SK-N-SH (cell line): ENCODE data around the gene SGTB. TPM values are rescaled to one million over a fixed set of nuclear protein-coding genes. Genes with fewer than 3 reads are reported as not detected.

Experiments used
- CTCF ChIA-PET: fragments of 300-600, 350-600 bp; formaldehyde crosslinking; extraction: SDS; loops from one replicate; lab custom pipeline; 2021; lab: Yijun Ruan, JAX
- POLR2A ChIA-PET: fragments of 350-600 bp; sonication (Branson Sonifier 250); formaldehyde crosslinking; extraction: SDS; loops from one replicate; lab custom pipeline; 2020; ENCODE audit warnings: antibody characterized with exemption, inconsistent platforms; lab: Yijun Ruan, JAX
- DNase-seq: peaks from one replicate; pipeline ENCODE4 v3.0.0; 2012
- H2AFZ ChIP-seq: fragments of 200-600 bp; sonication (generic); 2 replicates; pipeline ENCODE4 v1.8.1; 2016; ENCODE audit warnings: antibody characterized with exemption, mild to moderate bottlenecking, low read depth
- H3F3A ChIP-seq: fragments of 200-600 bp; sonication (generic); replicated peaks from 2 replicates; pipeline ENCODE3; 2016; ENCODE audit warnings: antibody characterized with exemption, mild to moderate bottlenecking; ENCODE audit not compliant: insufficient read depth
- H3K27ac ChIP-seq, 2 experiments: fragments of 200-500 bp in 1 of 2; fragments of 200-600 bp in 1 of 2; sonication (Bioruptor generic) in 1 of 2; sonication (generic), shearing (Covaris generic) in 1 of 2; 2 replicates each; pipeline versions ENCODE4 v1.5.1 to v1.6.1; 2014 to 2016; ENCODE audit warnings: low read depth in 2 of 2, inconsistent platforms in 1 of 2, low read length in 1 of 2, mild to moderate bottlenecking in 1 of 2, mixed read lengths in 1 of 2
- H3K27me3 ChIP-seq: fragments of 200-600 bp; sonication (generic), shearing (Covaris generic); 2 replicates; pipeline ENCODE4 v1.6.1; 2016; ENCODE audit warnings: mixed run types; ENCODE audit not compliant: insufficient read depth
- H3K36me3 ChIP-seq, 2 experiments: fragments of 200-500 bp in 1 of 2; fragments of 200-600 bp in 1 of 2; sonication (Bioruptor generic) in 1 of 2; sonication (generic) in 1 of 2; replicated peaks in 1 of 2; 2 replicates each; pipeline versions ENCODE3 to v1.5.1; 2014 to 2016; ENCODE audit warnings: low read length in 1 of 2, mild to moderate bottlenecking in 1 of 2; ENCODE audit not compliant: insufficient read depth in 2 of 2, control insufficient read depth in 1 of 2
- H3K4me1 ChIP-seq, 2 experiments: fragments of 200-500 bp in 1 of 2; fragments of 200-600 bp in 1 of 2; sonication (Bioruptor generic) in 1 of 2; sonication (generic), shearing (Covaris generic) in 1 of 2; 2 replicates each; pipeline versions ENCODE4 v1.5.1 to v1.6.1; 2014 to 2016; ENCODE audit warnings: low read depth in 1 of 2, low read length in 1 of 2, mixed run types in 1 of 2; ENCODE audit not compliant: insufficient read depth in 2 of 2, control insufficient read depth in 1 of 2
- H3K4me2 ChIP-seq: fragments of 200-600 bp; sonication (generic), shearing (Covaris generic); 2 replicates; pipeline ENCODE4 v1.6.1; 2017; ENCODE audit warnings: mixed run types
- H3K4me3 ChIP-seq, 2 experiments: fragments of 200-500 bp in 1 of 2; fragments of 200-600 bp in 1 of 2; sonication (Bioruptor generic) in 1 of 2; sonication (generic), shearing (Covaris generic) in 1 of 2; 2 replicates each; pipeline versions ENCODE4 v1.5.1 to v1.8.1; 2014 to 2016; ENCODE audit warnings: low read depth in 2 of 2, inconsistent platforms in 1 of 2, low read length in 1 of 2, mild to moderate bottlenecking in 1 of 2, mixed read lengths in 1 of 2, moderate library complexity in 1 of 2
- H3K79me2 ChIP-seq: fragments of 200-600 bp; sonication (generic); 2 replicates; pipeline ENCODE4 v1.8.1; 2017; ENCODE audit warnings: mild to moderate bottlenecking; ENCODE audit not compliant: insufficient read depth
- H3K9ac ChIP-seq: fragments of 200-600 bp; sonication (generic); 2 replicates; pipeline ENCODE4 v1.6.1; 2017; ENCODE audit warnings: mixed run types
- H3K9me2 ChIP-seq: fragments of 200-600 bp; sonication (generic); 2 replicates; pipeline ENCODE4 v1.6.1; 2017; ENCODE audit warnings: mixed run types
- H3K9me3 ChIP-seq: fragments of 200-600 bp; sonication (generic); 2 replicates; pipeline ENCODE4 v1.6.1; 2017; ENCODE audit warnings: mixed run types, mild to moderate bottlenecking, moderate library complexity
- H4K20me1 ChIP-seq: fragments of 200-600 bp; sonication (generic); 2 replicates; pipeline ENCODE4 v1.6.1; 2017; ENCODE audit warnings: mild to moderate bottlenecking, mixed run types; ENCODE audit not compliant: insufficient read depth
- ELF1 ChIP-seq: IDR thresholded peaks from 2 replicates; pipeline ENCODE4 v1.4.0; 2012
- FOSL2 ChIP-seq: IDR thresholded peaks from 2 replicates; pipeline ENCODE4 v1.4.0; 2012; ENCODE audit warnings: low read depth, mild to moderate bottlenecking, moderate library complexity, borderline replicate concordance
- GATA2 ChIP-seq: sonication (generic); formaldehyde crosslinking; IDR thresholded peaks from 2 replicates; pipeline ENCODE4 v1.5.0; 2020; ENCODE audit warnings: mild to moderate bottlenecking, missing genetic modification reagents
- MXI1 ChIP-seq: IDR thresholded peaks from 2 replicates; pipeline ENCODE4 v1.6.1; 2012; ENCODE audit warnings: mild to moderate bottlenecking, low read depth, low read length, improper control_type of control experiment
- POLR2AphosphoS5 ChIP-seq: IDR thresholded peaks from 2 replicates; pipeline ENCODE4 v1.6.1; 2012; ENCODE audit warnings: low read depth, low read length
- RAD21 ChIP-seq: IDR thresholded peaks from 2 replicates; pipeline ENCODE4 v1.6.1; 2012; ENCODE audit warnings: mild to moderate bottlenecking, low read length
- RCOR1 ChIP-seq: fragments of 150-350 bp; IDR thresholded peaks from 2 replicates; pipeline ENCODE4 v1.6.1; 2017; ENCODE audit warnings: antibody characterized with exemption, low read length
- SMC3 ChIP-seq: IDR thresholded peaks from 2 replicates; pipeline ENCODE4 v1.6.1; 2012; ENCODE audit warnings: low read depth, low read length, improper control_type of control experiment
- TAF1 ChIP-seq: IDR thresholded peaks from 2 replicates; pipeline ENCODE4 v1.6.1; 2012; ENCODE audit warnings: low read depth, mild to moderate bottlenecking, low read length, moderate library complexity, borderline replicate concordance
- TEAD4 ChIP-seq: IDR thresholded peaks from 2 replicates; pipeline ENCODE4 v1.4.0; 2012; ENCODE audit warnings: mild to moderate bottlenecking, borderline replicate concordance; ENCODE audit not compliant: insufficient read depth
- WGBS: methylation state at CpG from one replicate; pipeline ENCODE4 v1.1.6; 2017; ENCODE audit warnings: low lambda C conversion rate; 5-methylcytosine and 5-hydroxymethylcytosine counted together
- polyA plus RNA-seq, 3 experiments: library from polyadenylated mRNA; depleted of rRNA; stranded (reverse); fragments of >200 nt; gene quantifications; 2 replicates each; pipeline ENCODE4 v1.2.3, GENCODE V29; 2012
- TF ChIP-seq, protein P1 (sequence below): IDR thresholded peaks from 2 replicates; pipeline ENCODE4 v1.4.0; 2012; ENCODE audit warnings: low read depth, borderline replicate concordance
- TF ChIP-seq, protein P2 (sequence below): fragments of 200-600 bp; sonication (generic); IDR thresholded peaks from 2 replicates; pipeline ENCODE4 v1.6.1; 2017; ENCODE audit warnings: antibody characterized with exemption, mild to moderate bottlenecking, moderate library complexity
- TF ChIP-seq, protein P3 (sequence below): IDR thresholded peaks from 2 replicates; pipeline ENCODE4; 2012
- TF ChIP-seq, protein P4 (sequence below): IDR thresholded peaks from 2 replicates; pipeline ENCODE4 v1.4.0; 2012; ENCODE audit warnings: low read depth
- TF ChIP-seq, protein P5 (sequence below): fragments of 150-350 bp; IDR thresholded peaks from 2 replicates; pipeline ENCODE4 v1.6.1; 2016; ENCODE audit warnings: mild to moderate bottlenecking, low read depth, low read length

SGTB gene
- polyA plus RNA-seq, 1 of the 3 experiments (the other 2 are of a cell fraction), result 3.5 TPM

DNA sequence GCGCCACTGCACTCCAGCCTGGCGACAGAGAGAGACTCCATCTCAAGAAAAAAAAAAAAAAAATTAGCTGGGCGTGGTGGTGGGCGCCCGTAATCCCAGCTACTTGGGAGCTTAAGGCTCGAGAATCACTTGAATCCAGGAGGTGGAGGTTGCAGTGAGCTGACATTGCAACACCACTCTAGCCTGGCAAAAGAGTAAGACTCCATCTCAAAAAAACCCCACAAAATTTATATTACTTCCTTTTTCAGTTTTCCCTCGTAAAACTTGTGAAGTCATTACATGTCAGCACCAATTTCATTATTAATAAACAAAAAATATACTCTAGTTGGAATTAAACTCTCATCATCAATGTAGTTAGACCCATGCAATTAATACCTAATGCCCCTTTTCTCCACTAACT lies 53.2 kb downstream of the SGTB start:
- Histone ChIP-seq H3K27ac (no peak overlapping the region), H3K79me2 (no peaks in the 10 kb centered on the region), H3K27me3 (no peaks in the 10 kb centered on the region), H3F3A (no peaks in the 10 kb centered on the region)
- DNase-seq, result no peak
- TF ChIP-seq TEAD4 (no peak), FOSL2 (no peak), MXI1 (no peak), GATA2 (CRISPR knock-in tag) (no peak), RAD21 (no peak), SMC3 (no peak), ELF1 (no peak), POLR2AphosphoS5 (no peak), TAF1 (no peak), RCOR1 (no peak)
- TF ChIP-seq, protein P1, sequence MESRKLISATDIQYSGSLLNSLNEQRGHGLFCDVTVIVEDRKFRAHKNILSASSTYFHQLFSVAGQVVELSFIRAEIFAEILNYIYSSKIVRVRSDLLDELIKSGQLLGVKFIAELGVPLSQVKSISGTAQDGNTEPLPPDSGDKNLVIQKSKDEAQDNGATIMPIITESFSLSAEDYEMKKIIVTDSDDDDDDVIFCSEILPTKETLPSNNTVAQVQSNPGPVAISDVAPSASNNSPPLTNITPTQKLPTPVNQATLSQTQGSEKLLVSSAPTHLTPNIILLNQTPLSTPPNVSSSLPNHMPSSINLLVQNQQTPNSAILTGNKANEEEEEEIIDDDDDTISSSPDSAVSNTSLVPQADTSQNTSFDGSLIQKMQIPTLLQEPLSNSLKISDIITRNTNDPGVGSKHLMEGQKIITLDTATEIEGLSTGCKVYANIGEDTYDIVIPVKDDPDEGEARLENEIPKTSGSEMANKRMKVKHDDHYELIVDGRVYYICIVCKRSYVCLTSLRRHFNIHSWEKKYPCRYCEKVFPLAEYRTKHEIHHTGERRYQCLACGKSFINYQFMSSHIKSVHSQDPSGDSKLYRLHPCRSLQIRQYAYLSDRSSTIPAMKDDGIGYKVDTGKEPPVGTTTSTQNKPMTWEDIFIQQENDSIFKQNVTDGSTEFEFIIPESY, result no peak
- TF ChIP-seq, protein P2, sequence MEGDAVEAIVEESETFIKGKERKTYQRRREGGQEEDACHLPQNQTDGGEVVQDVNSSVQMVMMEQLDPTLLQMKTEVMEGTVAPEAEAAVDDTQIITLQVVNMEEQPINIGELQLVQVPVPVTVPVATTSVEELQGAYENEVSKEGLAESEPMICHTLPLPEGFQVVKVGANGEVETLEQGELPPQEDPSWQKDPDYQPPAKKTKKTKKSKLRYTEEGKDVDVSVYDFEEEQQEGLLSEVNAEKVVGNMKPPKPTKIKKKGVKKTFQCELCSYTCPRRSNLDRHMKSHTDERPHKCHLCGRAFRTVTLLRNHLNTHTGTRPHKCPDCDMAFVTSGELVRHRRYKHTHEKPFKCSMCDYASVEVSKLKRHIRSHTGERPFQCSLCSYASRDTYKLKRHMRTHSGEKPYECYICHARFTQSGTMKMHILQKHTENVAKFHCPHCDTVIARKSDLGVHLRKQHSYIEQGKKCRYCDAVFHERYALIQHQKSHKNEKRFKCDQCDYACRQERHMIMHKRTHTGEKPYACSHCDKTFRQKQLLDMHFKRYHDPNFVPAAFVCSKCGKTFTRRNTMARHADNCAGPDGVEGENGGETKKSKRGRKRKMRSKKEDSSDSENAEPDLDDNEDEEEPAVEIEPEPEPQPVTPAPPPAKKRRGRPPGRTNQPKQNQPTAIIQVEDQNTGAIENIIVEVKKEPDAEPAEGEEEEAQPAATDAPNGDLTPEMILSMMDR, result no peak
- TF ChIP-seq, protein P3, sequence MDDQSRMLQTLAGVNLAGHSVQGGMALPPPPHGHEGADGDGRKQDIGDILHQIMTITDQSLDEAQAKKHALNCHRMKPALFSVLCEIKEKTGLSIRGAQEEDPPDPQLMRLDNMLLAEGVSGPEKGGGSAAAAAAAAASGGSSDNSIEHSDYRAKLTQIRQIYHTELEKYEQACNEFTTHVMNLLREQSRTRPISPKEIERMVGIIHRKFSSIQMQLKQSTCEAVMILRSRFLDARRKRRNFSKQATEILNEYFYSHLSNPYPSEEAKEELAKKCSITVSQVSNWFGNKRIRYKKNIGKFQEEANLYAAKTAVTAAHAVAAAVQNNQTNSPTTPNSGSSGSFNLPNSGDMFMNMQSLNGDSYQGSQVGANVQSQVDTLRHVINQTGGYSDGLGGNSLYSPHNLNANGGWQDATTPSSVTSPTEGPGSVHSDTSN, result no peak
- TF ChIP-seq, protein P4, sequence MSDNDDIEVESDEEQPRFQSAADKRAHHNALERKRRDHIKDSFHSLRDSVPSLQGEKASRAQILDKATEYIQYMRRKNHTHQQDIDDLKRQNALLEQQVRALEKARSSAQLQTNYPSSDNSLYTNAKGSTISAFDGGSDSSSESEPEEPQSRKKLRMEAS, result no peak
- TF ChIP-seq, protein P5, sequence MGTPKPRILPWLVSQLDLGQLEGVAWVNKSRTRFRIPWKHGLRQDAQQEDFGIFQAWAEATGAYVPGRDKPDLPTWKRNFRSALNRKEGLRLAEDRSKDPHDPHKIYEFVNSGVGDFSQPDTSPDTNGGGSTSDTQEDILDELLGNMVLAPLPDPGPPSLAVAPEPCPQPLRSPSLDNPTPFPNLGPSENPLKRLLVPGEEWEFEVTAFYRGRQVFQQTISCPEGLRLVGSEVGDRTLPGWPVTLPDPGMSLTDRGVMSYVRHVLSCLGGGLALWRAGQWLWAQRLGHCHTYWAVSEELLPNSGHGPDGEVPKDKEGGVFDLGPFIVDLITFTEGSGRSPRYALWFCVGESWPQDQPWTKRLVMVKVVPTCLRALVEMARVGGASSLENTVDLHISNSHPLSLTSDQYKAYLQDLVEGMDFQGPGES, result no peak
- TF ChIP-seq, all 33 proteins: peak for 0
- Histone ChIP-seq H3K9me2 (no peaks in the 10 kb centered on the region), H2AFZ (no peak overlapping the region), H3K36me3 (peaks cover 36 to 70% of the 10 kb centered on the region in 2 experiments), H3K9ac (no peak overlapping the region), H3K9me3 (no peaks in the 10 kb centered on the region), H3K4me3 (no peak overlapping the region), H3K4me1 (no peaks in the 10 kb centered on the region), H4K20me1 (no peaks in the 10 kb centered on the region), H3K4me2 (no peak overlapping the region)
- CTCF ChIA-PET, result no interaction called here
- POLR2A ChIA-PET, result no interaction called here
- 81% methylated on average over 7 of the region's 7 CpGs for WGBS
